HG02943 (cell line): ENCODE results near the gene FOSB.

Experiments
- ATAC-seq: cut with Tn5 transposase; IDR thresholded peaks from one replicate; pipeline ENCODE4 v1.9.1; 2021; ENCODE audit warnings: mild to moderate bottlenecking, low read depth, moderate library complexity; ENCODE audit not compliant: unreplicated experiment

Gene FOSB

DNA sequence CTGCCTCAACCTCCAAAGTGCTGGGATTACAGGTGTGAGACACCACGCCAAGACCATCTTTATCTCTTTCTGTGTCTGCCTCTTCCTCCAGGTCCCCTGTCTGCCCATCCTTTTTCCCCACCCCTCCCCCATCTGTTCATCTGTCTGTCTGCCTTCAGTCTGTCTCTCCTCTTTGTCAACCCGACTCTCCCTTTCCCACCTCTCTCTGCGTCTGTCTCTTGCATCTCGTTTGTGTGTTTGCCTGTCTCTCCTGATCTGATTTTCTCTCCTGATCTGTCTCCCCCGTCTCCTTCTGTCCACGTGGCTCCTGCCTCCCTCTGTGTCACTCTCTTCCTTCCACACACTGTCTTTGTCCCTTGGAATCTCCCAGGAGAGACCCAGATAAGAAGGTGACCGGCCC is 49.4 kb downstream of the FOSB start:
- no peak for ATAC-seq

- ATAC-seq, result no peak
Observed at GRCh38 chr19:45517641-45518468, 50.1 kb downstream of the FOSB start.

DNA sequence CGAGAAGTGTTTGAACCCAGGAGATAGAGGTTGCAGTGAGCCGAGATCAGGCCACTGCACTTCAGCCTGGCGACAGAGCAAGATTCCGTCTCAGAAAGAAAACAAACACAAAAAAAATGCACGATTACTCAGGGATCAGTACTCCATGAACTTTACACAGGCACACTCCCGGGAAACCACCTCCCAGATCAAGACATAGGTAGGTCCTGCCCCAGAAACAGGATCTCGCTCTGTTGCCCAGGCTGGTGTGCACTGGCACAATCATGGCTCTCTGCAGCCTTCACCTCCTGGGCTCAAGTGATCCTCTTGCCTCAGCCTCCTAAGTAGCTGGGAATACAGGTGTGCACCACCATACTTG is 50.7 kb downstream of the FOSB start:
- no peak for ATAC-seq

DNA sequence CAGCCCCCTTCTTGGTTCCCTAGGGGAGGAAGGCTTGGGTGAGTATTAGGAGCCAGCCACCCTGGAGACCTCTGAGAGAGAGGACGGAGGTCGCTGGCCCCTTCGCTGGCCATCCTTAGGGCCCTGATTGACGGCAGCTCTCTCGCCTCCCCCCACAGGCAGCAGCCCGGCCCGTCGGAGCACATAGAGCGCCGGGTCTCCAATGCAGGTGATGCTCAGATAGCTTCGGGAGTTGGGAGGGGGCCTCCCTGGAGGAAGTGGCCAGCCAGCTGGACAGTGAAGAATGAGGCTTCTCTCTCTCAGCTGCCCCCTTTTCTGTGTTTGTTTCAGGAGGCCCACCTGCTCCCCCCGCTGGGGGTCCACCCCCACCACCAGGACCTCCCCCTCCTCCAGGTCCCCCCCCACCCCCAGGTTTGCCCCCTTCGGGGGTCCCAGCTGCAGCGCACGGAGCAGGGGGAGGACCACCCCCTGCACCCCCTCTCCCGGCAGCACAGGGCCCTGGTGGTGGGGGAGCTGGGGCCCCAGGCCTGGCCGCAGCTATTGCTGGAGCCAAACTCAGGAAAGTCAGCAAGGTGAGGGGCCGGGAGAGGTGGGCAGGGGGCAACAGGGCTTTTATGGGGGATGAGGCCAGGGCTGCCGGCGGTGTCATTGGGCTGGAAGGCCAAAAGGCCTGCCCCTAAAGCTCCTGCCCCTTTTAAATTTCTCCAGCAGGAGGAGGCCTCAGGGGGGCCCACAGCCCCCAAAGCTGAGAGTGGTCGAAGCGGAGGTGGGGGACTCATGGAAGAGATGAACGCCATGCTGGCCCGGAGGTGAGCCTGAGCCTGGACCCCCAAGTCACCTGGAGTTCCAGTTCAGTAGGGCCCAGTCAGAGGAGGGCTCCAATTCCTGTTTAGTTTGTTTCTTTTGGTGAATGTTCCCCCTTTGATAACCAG is 54.5 kb downstream of the FOSB start:
- no peak for ATAC-seq

DNA sequence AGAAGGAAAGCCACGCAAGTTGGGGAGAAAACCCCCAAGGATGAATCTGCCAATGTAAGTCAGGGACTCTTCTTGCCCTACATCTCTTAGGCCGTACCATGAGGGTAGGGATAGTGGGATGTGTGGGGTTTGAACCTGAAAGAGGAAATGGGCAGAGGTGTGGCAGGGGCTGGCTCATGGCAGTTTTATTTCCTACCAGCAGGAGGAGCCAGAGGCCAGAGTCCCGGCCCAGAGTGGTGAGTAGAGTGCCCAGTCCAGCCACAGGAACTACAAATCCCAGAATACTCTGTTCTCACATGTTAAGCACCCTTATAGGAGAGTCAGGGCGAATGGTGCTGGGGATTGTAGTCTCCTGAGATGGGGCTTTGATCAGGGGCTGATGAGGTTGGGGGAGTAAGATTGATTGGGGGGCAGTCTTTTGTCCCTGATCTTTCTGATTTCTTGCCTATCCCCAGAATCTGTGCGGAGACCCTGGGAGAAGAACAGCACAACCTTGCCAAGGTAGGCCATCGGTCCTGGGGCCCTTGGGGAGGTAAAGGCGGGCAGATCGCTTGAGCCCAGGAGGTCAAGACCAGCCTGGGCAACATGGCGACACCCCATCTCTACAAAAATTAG is 56.0 kb downstream of the FOSB start:
- ATAC-seq, result peak; percentile 66

GRCh38 chr19:45524575-45525129 is 56.9 kb downstream of the FOSB start:
- ATAC-seq, result no peak
